Left cardiac atrium (tissue), 4 donors: ENCODE data around the gene SP7. TPM values are rescaled to one million over a fixed set of nuclear protein-coding genes. Genes with fewer than 3 reads are reported as not detected.
"Not testable (repeated sequence)": the region's sequence is repeated elsewhere in the genome, so short reads cannot be mapped to it uniquely, and the experiment has no call there.

Experiments
- ATAC-seq, 2 donors: fragments of 200-7000 bp; cut with Tn5 transposase; one replicate each; pipeline ENCODE4 v1.9.1; 2020; ENCODE audit warnings: mild to moderate bottlenecking in 2 of 2, moderate library complexity in 2 of 2
- DNase-seq: peaks from one replicate; pipeline ENCODE4 v3.0.0-alpha.2; 2020
- intact Hi-C, 2 donors: fragments of 100-400 bp; cut with DNase I; formaldehyde crosslinking; loops; one replicate each; pipeline versions ENCODE4 v1.14.1 to v1.15.1; 2022 to 2023
- long read RNA-seq: library from polyadenylated mRNA; unstranded; transcript quantifications from one replicate; pipeline ENCODE4 v2.0.0, GENCODE V29; 2021
- total RNA-seq, 2 donors: library from RNA; stranded (reverse); fragmentation: NEBNext Ultra II Directional; extraction: Animal tissue kit (Norgen Biotek cat#: 25700); gene quantifications; one replicate each; pipeline ENCODE4 v1.2.1, GENCODE V29; 2021
- donor health status: DM: no; HTN: yes; CAD: no.
- donor health status: DM: no; HTN: yes; CAD: no; lungs with severe emphysema.
- donor health status: DM: yes; HTN: yes; CAD: no.
- donor health status: Dilated cardiomyopathy.

Gene SP7
- total RNA-seq, result not detected
- long read RNA-seq, result 0 reads

GRCh38 chr12:53336181-53336681, at the start of gene SP7:
Gene SP7, minus strand, starts transcription at chr12:53336354. Its CDS starts 708 bp downstream, at chr12:53335646.
- intact Hi-C loops, result no loop called here
- DNase-seq, result no peak
- no peak for ATAC-seq

- ATAC-seq (no peak), DNase-seq (no peak)
- intact Hi-C loops, result no loop called here
Measured at GRCh38 chr12:53383258-53383657, 47.1 kb upstream of the SP7 start.

- DNase-seq (peak; percentile 50), ATAC-seq (no peak)
- intact Hi-C loops, result loop anchor here in 1 of 2 donors (2.0 kb wide), 1 partner anchor 57 kb away; no protein-coding TSS in a partner anchor
Measured at GRCh38 chr12:53381731-53382630, 45.8 kb upstream of the SP7 start.

GRCh38 chr12:53380794-53381730, 44.9 kb upstream of the SP7 start:
- no peak for DNase-seq
- intact Hi-C loops, result loop anchor here in 1 of 2 donors (2.0 kb wide), 1 partner anchor 56 kb away; no protein-coding TSS in a partner anchor

GRCh38 chr12:53380104-53380793, 44.1 kb upstream of the SP7 start, which contains the start of gene SP1:
Gene SP1, plus strand, starts transcription at chr12:53380176. Its CDS starts 116 bp downstream, at chr12:53380292.
- peak; percentile 80 to 82 for ATAC-seq
- peak; percentile 92 for DNase-seq
- intact Hi-C loops, result loop anchor here in 1 of 2 donors (2.0 kb wide), 1 partner anchor 55 kb away; no protein-coding TSS in a partner anchor

More at GRCh38 chr12:53380794-53381730, 44.9 kb upstream of the SP7 start:
- no peak for ATAC-seq

- DNase-seq (peak; percentile 99), ATAC-seq (peak; percentile 85 to 90)
- intact Hi-C loops, result loop anchor here in 1 of 2 donors (2.0 kb wide), 1 partner anchor 55 kb away; no protein-coding TSS in a partner anchor
Measured at GRCh38 chr12:53379389-53380103, 43.4 kb upstream of the SP7 start.

- intact Hi-C loops, result no loop called here
- DNase-seq (no peak), ATAC-seq (no peak)
Measured at GRCh38 chr12:53378724-53379388, 42.7 kb upstream of the SP7 start.

GRCh38 chr12:53378222-53378621, 42.1 kb upstream of the SP7 start:
- DNase-seq (no peak), ATAC-seq (no peak)
- intact Hi-C loops, result no loop called here

- ATAC-seq (no peak), DNase-seq (no peak)
- intact Hi-C loops, result no loop called here
Measured at GRCh38 chr12:53376747-53377146, 40.6 kb upstream of the SP7 start.

GRCh38 chr12:53374277-53374676, 38.1 kb upstream of the SP7 start:
- DNase-seq, ATAC-seq, intact Hi-C loops: not testable (repeated sequence)

- DNase-seq, ATAC-seq, intact Hi-C loops: not testable (repeated sequence)
Measured at GRCh38 chr12:53373554-53374133, 37.5 kb upstream of the SP7 start.

GRCh38 chr12:53365245-53365904, 29.2 kb upstream of the SP7 start:
- intact Hi-C loops, result no loop called here
- DNase-seq, result no peak
- ATAC-seq, result peak; percentile 38 to 86

- ATAC-seq, intact Hi-C loops, DNase-seq: not testable (repeated sequence)
Measured at GRCh38 chr12:53361638-53362037, 25.5 kb upstream of the SP7 start.

- intact Hi-C loops, result no loop called here
- ATAC-seq (no peak), DNase-seq (no peak)
Measured at GRCh38 chr12:53358836-53359419, 22.8 kb upstream of the SP7 start.

GRCh38 chr12:53355121-53355520, 19.0 kb upstream of the SP7 start:
- no peak for ATAC-seq
- no peak for DNase-seq
- intact Hi-C loops, result no loop called here

- DNase-seq, result no peak
- intact Hi-C loops, result loop anchor here (2.0 to 5.0 kb wide), 3 partner anchors 68 to 154 kb away; partner anchors contain the start of genes NPFF (in 2 of the 2) and AMHR2 (in 1 of the 2)
- ATAC-seq, result no peak
Measured at GRCh38 chr12:53353257-53353655, 17.1 kb upstream of the SP7 start.
